Endothelial cell (in vitro differentiated cells): Measurements from ENCODE around the gene WDR93. TPM values are rescaled to one million over a fixed set of nuclear protein-coding genes. Genes with fewer than 3 reads are reported as not detected.

Source experiments
- DNase-seq: peaks from one replicate; pipeline ENCODE4 v3.0.0; 2021; ENCODE audit warnings: low spot score
- H3K27ac Mint-ChIP-seq: one replicate; pipeline ENCODE4 v1.8.0; 2021; ENCODE audit warnings: mixed read lengths, inconsistent platforms; ENCODE audit not compliant: unreplicated experiment
- H3K27me3 Mint-ChIP-seq: one replicate; pipeline ENCODE4 v1.8.0; 2021; ENCODE audit warnings: mild to moderate bottlenecking, moderate library complexity, mixed read lengths, inconsistent platforms; ENCODE audit not compliant: unreplicated experiment
- H3K36me3 Mint-ChIP-seq: one replicate; pipeline ENCODE4 v1.8.0; 2021; ENCODE audit warnings: mild to moderate bottlenecking, low read depth, mixed read lengths, inconsistent platforms; ENCODE audit not compliant: unreplicated experiment
- H3K4me1 Mint-ChIP-seq: one replicate; pipeline ENCODE4 v1.8.0; 2021; ENCODE audit warnings: mild to moderate bottlenecking, mixed read lengths, inconsistent platforms; ENCODE audit not compliant: unreplicated experiment
- H3K4me3 Mint-ChIP-seq: one replicate; pipeline ENCODE4 v1.8.0; 2021; ENCODE audit warnings: mild to moderate bottlenecking, mixed read lengths, inconsistent platforms; ENCODE audit not compliant: unreplicated experiment
- H3K9me3 Mint-ChIP-seq: one replicate; pipeline ENCODE4 v1.8.0; 2021; ENCODE audit warnings: mixed read lengths, inconsistent platforms; ENCODE audit not compliant: unreplicated experiment
- CTCF ChIP-seq: fragments of 200-600 bp; sonication (generic); IDR thresholded peaks from one replicate; pipeline ENCODE4 v1.5.0; 2021; ENCODE audit warnings: antibody characterized with exemption; ENCODE audit not compliant: unreplicated experiment
- total RNA-seq: library from RNA; stranded (reverse); fragmentation: NEBNext Ultra II Directional; extraction: Animal tissue kit (Norgen Biotek cat#: 25700); gene quantifications from one replicate; pipeline ENCODE4 v1.2.1, GENCODE V29; 2021; ENCODE audit not compliant: unreplicated experiment

WDR93 gene
- total RNA-seq, 1 donor from 2014 or later = 0.13 TPM

DNA sequence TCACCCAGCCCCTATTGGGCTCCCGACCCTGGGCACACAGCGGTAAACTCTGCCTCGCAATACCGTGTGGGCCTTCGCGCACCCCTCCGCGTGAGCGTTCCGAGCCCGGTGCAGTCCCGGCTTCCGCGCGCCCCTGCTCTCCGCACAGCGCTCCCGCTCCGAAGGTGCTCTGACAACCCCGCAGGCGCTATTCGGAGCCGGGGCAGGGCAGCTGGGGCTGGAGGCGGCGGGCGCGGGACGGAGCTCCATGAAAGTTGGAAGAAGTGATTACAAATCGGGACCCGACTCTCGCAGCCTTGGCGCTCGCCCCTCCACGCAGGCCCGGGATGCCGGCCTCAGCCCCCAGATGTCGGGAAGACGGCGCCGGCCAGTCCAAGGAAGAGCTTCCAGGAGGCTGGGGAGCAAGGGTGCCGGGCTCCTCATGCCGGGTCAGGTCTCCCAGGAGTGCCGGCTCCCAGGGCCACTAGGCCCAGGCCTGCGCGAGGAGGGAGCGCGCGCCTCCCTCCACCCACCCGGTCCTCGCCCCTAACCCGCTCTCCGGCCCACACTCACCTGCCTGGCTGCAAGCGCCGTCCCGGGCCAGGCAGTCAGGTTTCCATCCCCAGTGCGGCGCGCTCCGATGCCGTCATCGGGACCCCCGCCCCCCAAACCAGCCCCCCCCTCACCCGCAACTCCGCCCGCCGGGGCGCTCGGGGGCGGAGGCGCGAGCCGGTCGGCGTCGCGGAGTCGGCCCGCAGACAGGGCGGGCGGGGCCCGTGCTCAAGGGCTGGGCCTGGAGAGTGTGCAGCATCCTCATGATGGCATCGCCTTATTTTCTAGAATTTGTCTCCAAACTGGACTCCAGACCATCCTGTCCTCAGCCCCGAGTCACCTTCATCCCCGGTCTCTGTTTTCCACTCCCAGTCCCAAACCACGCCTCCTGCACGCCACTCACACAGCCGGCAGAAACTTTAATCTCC, 35.5 kb upstream of the WDR93 start, which contains the start of gene KIF7:
Gene KIF7 (minus strand): TSS at position 621 of the 959 bp plus-strand sequence. CDS start 2,537 bp downstream, outside the sequence.
- H3K4me3 Mint-ChIP-seq = peak within 1 kb of the TSS; percentile 93
- peaks cover 11% of the 10 kb centered on the region for H3K27me3 Mint-ChIP-seq
- no peak for TF ChIP-seq CTCF
- peaks cover 11% of the 10 kb centered on the region for H3K4me1 Mint-ChIP-seq
- peaks cover 5% of the 10 kb centered on the region for H3K36me3 Mint-ChIP-seq
- no peak within 1 kb of the TSS for H3K27ac Mint-ChIP-seq
- no peaks in the 10 kb centered on the region for H3K9me3 Mint-ChIP-seq
- peak; percentile 53 for DNase-seq

DNA sequence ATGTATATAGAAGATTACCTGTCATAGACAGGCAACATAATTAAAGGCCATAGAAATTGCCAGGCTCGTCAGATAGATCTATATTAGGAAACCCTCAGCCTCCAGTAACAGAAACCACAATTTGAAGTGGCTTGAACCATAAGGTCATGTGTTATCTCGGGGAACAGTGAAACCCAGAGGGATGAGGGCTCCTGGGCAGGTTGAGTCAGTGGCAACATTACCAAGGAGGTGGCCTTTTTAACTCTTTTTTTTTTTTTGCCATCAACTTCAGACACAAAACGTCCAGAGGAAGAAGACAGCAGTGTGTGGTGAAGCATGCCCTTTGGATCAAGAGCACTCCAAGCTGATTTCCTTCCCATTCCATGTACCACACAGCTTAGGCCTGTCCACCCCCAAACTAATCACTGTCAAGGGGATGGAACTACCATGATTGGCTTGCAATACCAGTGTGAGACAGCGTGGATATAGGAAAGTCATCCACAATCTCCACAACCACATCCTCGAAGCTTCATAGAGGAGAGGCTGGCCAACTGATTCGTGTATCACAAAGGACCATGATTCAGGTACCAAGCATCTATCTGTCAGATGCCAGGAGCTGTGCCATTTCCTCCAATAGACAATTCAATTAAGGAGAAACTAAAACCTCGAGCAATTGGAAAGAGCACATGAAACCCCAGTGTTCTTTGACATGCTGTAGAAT, 34.3 kb upstream of the WDR93 start:
- Mint-ChIP-seq H3K4me1 (peaks cover 11% of the 10 kb centered on the region), H3K4me3 (peak overlapping the region; percentile 83), H3K27ac (no peak overlapping the region), H3K9me3 (no peaks in the 10 kb centered on the region), H3K36me3 (peaks cover 3% of the 10 kb centered on the region), H3K27me3 (peaks cover 11% of the 10 kb centered on the region)
- DNase-seq = no peak
- TF ChIP-seq CTCF = no peak

DNA sequence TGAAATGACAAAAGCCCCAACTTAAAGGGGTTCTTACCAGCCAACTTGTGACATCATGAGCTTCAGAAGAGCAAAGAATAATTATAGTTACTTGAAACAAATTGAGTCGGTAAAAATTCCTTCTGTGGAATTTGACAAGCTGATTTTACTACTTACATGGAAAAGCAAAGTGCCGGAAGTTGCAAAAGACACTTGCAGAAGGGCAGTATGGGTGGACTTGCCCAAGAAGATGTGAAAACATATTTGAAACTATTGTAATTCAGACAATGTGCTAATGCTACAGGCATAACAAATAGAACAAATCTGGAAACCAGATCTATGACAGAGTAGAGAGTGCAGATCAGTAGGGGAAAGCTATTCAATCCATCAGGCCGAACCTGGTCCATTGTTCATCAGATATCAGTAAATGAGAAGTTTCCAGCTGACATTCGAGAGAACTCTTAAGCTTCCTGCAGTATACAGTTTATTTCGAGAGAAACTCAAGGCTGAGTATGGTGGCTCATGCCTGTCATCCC, 32.9 kb upstream of the WDR93 start:
- peaks cover 14% of the 10 kb centered on the region for H3K4me1 Mint-ChIP-seq
- H3K27me3 Mint-ChIP-seq = peaks cover 14% of the 10 kb centered on the region
- no peak overlapping the region for H3K4me3 Mint-ChIP-seq
- no peaks in the 10 kb centered on the region for H3K9me3 Mint-ChIP-seq
- no peak for DNase-seq
- H3K27ac Mint-ChIP-seq = no peak overlapping the region
- TF ChIP-seq CTCF = no peak
- H3K36me3 Mint-ChIP-seq = no peaks in the 10 kb centered on the region

GRCh38 chr15:89659295-89659694, 31.3 kb upstream of the WDR93 start:
- Mint-ChIP-seq H3K27me3 (peaks cover 13% of the 10 kb centered on the region), H3K36me3 (no peaks in the 10 kb centered on the region), H3K4me1 (peaks cover 15% of the 10 kb centered on the region), H3K27ac (no peak overlapping the region), H3K4me3 (no peak overlapping the region), H3K9me3 (no peaks in the 10 kb centered on the region)
- TF ChIP-seq CTCF = no peak
- no peak for DNase-seq
